B cell (primary cell): ENCODE data around the gene LCP1. TPM values are rescaled to one million over a fixed set of nuclear protein-coding genes. Genes with fewer than 3 reads are reported as not detected.

Experiments
- ATAC-seq: fragments of 200-7000 bp; cut with Tn5 transposase; one replicate; pipeline ENCODE4 v1.10.0; 2021; ENCODE audit warnings: low read depth, mild to moderate bottlenecking, moderate number of reproducible peaks, moderate library complexity
- CTCF ChIA-PET: fragments of 350-600 bp; sonication (Branson Sonifier 250); formaldehyde crosslinking; loops from one replicate; lab custom pipeline; 2021; ENCODE audit warnings: antibody characterized with exemption, inconsistent platforms; lab: Charles Lee
- POLR2A ChIA-PET: fragments of 350-600 bp; sonication (Branson Sonifier 250); formaldehyde crosslinking; loops from one replicate; lab custom pipeline; 2021; ENCODE audit warnings: antibody characterized with exemption; lab: Charles Lee
- DNase-seq: peaks from one replicate; pipeline ENCODE4 v3.0.0; 2013
- H2AFZ ChIP-seq: 2 replicates; pipeline ENCODE4 v1.6.1; 2012; ENCODE audit warnings: mild to moderate bottlenecking, low read depth, low read length; ENCODE audit not compliant: insufficient read depth, poor library complexity, severe bottlenecking
- H3K27ac ChIP-seq, 2 donors: 1 replicate in 1 of 2; 2 replicates in 1 of 2; pipeline ENCODE4 v1.5.1; 2012 to 2013; ENCODE audit warnings: low read length in 2 of 2, mild to moderate bottlenecking in 2 of 2, moderate library complexity in 1 of 2
- H3K27me3 ChIP-seq, 4 experiments: fragments of 200-600 bp in 1 of 4; sonication (generic) in 1 of 4; replicated peaks in 1 of 4; 1 replicate in 2 of 4; 2 replicates in 2 of 4; pipeline versions ENCODE4 v1.6.1 to v1.7.0; 2013 to 2016; ENCODE audit warnings: low read length in 3 of 4, mild to moderate bottlenecking in 2 of 4, mixed read lengths in 1 of 4, moderate library complexity in 1 of 4; ENCODE audit not compliant: insufficient read depth in 4 of 4, control insufficient read depth in 3 of 4; ENCODE audit errors: control extremely low read depth in 1 of 4
- H3K36me3 ChIP-seq, 2 experiments: replicated peaks in 1 of 2; 1 replicate in 1 of 2; 2 replicates in 1 of 2; pipeline versions ENCODE4 v1.6.1 to v1.7.1; 2013; ENCODE audit warnings: low read length in 1 of 2; ENCODE audit not compliant: insufficient read depth in 2 of 2, control insufficient read depth in 1 of 2; ENCODE audit errors: control extremely low read depth in 1 of 2, extremely low read depth in 1 of 2
- H3K4me1 ChIP-seq, 2 donors: fragments of 200-600 bp in 1 of 2; sonication (generic) in 1 of 2; 1 replicate in 1 of 2; 2 replicates in 1 of 2; pipeline versions ENCODE4 v1.5.1 to v1.6.1; 2013 to 2017; ENCODE audit warnings: low read length in 2 of 2; ENCODE audit not compliant: control insufficient read depth in 2 of 2, insufficient read depth in 2 of 2
- H3K4me2 ChIP-seq: replicated peaks from 2 replicates; pipeline ENCODE3; 2012; ENCODE audit warnings: mild to moderate bottlenecking, low read depth, low read length; ENCODE audit not compliant: poor library complexity, severe bottlenecking
- H3K4me3 ChIP-seq, 5 experiments: fragments of 200-600 bp in 1 of 5; sonication (generic) in 1 of 5; 1 replicate in 3 of 5; 2 replicates in 2 of 5; pipeline versions ENCODE4 v1.5.1 to v1.7.0; 2011 to 2016; ENCODE audit warnings: low read length in 4 of 5, mild to moderate bottlenecking in 4 of 5, low read depth in 2 of 5, control low read depth in 1 of 5, moderate library complexity in 1 of 5; ENCODE audit not compliant: insufficient read depth in 1 of 5; ENCODE audit errors: control extremely low read depth in 1 of 5, extremely low read depth in 1 of 5
- H3K79me2 ChIP-seq: fragments of 200-600 bp; sonication (generic); one replicate; pipeline ENCODE4 v1.6.0; 2016; ENCODE audit warnings: low read length; ENCODE audit not compliant: control insufficient read depth, insufficient read depth
- H3K9ac ChIP-seq: fragments of 200-600 bp; sonication (generic); 2 replicates; pipeline ENCODE4 v1.6.1; 2017; ENCODE audit warnings: mild to moderate bottlenecking, low read length, moderate library complexity
- H3K9me3 ChIP-seq, 3 donors: one replicate each; pipeline versions ENCODE4 v1.6.1 to v1.7.1; 2013; ENCODE audit warnings: low read length in 2 of 3; ENCODE audit not compliant: control insufficient read depth in 2 of 3, insufficient read depth in 1 of 3; ENCODE audit errors: control extremely low read depth in 1 of 3
- H4K20me1 ChIP-seq: 2 replicates; pipeline ENCODE4 v1.6.0; 2012; ENCODE audit warnings: mild to moderate bottlenecking, low read length; ENCODE audit not compliant: insufficient read depth, control insufficient read depth, poor library complexity, severe bottlenecking
- H3K27ac Mint-ChIP-seq: one replicate; pipeline ENCODE4 v1.8.0; 2021; ENCODE audit warnings: mixed read lengths
- H3K27me3 Mint-ChIP-seq: one replicate; pipeline ENCODE4 v1.8.0; 2021; ENCODE audit warnings: mixed read lengths
- H3K4me1 Mint-ChIP-seq: one replicate; pipeline ENCODE4 v1.8.0; 2021; ENCODE audit warnings: mixed read lengths
- H3K4me3 Mint-ChIP-seq: one replicate; pipeline ENCODE4 v1.8.0; 2021; ENCODE audit warnings: mixed read lengths
- H3K9me3 Mint-ChIP-seq: one replicate; pipeline ENCODE4 v1.8.0; 2022; ENCODE audit warnings: mixed read lengths; ENCODE audit not compliant: insufficient read depth
- EZH2 ChIP-seq: IDR thresholded peaks from 2 replicates; pipeline ENCODE4 v1.6.1; 2012; ENCODE audit warnings: borderline replicate concordance, low read depth, mild to moderate bottlenecking, moderate library complexity, low read length; ENCODE audit not compliant: insufficient read depth, poor library complexity, severe bottlenecking
- WGBS: methylation state at CpG from one replicate; pipeline ENCODE4 v1.1.5; 2013; ENCODE audit warnings: missing lambda C conversion rate; ENCODE audit not compliant: insufficient coverage; 5-methylcytosine and 5-hydroxymethylcytosine counted together
- intact Hi-C: fragments of 100-400 bp; cut with micrococcal nuclease; formaldehyde crosslinking; loops from one replicate; pipeline ENCODE4 v1.10.0; 2022
- polyA plus RNA-seq: library from polyadenylated mRNA; depleted of rRNA; stranded (reverse); fragments of >200 nt; gene quantifications from 2 replicates; pipeline ENCODE4 v1.2.3, GENCODE V29; 2012
- total RNA-seq, 2 donors: library from RNA; stranded (reverse); fragments of 120-200 nt in 1 of 2; gene quantifications; 1 replicate in 1 of 2; 2 replicates in 1 of 2; pipeline versions ENCODE4 v1.2.3 to v1.2.4, GENCODE V29; 2013 to 2022
- TF ChIP-seq, protein P1 (sequence below): fragments of 200-600 bp; IDR thresholded peaks from one replicate; pipeline ENCODE4 v1.8.0; 2022; ENCODE audit warnings: antibody characterized with exemption, mild to moderate bottlenecking

LCP1 gene
- total and polyA plus RNA-seq, 2 donors (not counting 1 experiment from before 2014, with no cell fraction given), result 151 to 243 TPM

DNA sequence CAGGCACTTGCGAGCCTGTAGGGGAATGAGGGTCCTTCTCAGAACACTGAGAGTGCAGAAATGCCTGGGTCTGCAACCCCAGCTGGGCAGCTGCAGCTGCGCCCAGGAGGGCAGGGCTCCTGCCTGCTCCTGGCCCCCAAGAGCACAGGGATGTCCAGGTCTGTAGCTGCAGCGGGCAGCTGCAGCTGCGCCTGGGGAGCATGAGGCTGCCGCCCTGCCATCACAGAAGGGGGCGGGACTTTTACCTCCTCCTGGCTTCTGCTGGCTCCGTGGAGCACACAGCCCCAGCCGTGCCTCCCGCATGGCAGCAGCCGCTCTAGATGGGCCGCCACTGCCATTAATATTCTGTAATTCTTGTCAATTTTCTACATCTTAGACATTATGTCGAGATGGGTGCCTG, 95.0 kb downstream of the LCP1 start:
- Histone ChIP-seq H3K27me3 (peaks cover 0 to 4% (median 0%) of the 10 kb centered on the region in 4 experiments), H2AFZ (no peak overlapping the region), H3K79me2 (no peaks in the 10 kb centered on the region), H3K4me2 (no peak overlapping the region), H3K36me3 (no peaks in the 10 kb centered on the region), H3K4me1 (no peaks in the 10 kb centered on the region), H4K20me1 (no peaks in the 10 kb centered on the region), H3K4me3 (no peak overlapping the region), H3K9ac (no peak overlapping the region), H3K9me3 (no peaks in the 10 kb centered on the region), H3K27ac (no peak overlapping the region)
- WGBS, result 96% methylated on average over 9 of the region's 12 CpGs
- DNase-seq, result no peak
- Mint-ChIP-seq H3K27ac (no peak overlapping the region), H3K9me3 (no peaks in the 10 kb centered on the region), H3K4me3 (no peak overlapping the region), H3K4me1 (no peaks in the 10 kb centered on the region), H3K27me3 (peaks cover 6% of the 10 kb centered on the region)
- intact Hi-C loops, result no loop called here
- POLR2A ChIA-PET, result no interaction called here
- no peak for ATAC-seq
- CTCF ChIA-PET, result no interaction called here
- TF ChIP-seq EZH2, result no peak
- TF ChIP-seq, protein P1, sequence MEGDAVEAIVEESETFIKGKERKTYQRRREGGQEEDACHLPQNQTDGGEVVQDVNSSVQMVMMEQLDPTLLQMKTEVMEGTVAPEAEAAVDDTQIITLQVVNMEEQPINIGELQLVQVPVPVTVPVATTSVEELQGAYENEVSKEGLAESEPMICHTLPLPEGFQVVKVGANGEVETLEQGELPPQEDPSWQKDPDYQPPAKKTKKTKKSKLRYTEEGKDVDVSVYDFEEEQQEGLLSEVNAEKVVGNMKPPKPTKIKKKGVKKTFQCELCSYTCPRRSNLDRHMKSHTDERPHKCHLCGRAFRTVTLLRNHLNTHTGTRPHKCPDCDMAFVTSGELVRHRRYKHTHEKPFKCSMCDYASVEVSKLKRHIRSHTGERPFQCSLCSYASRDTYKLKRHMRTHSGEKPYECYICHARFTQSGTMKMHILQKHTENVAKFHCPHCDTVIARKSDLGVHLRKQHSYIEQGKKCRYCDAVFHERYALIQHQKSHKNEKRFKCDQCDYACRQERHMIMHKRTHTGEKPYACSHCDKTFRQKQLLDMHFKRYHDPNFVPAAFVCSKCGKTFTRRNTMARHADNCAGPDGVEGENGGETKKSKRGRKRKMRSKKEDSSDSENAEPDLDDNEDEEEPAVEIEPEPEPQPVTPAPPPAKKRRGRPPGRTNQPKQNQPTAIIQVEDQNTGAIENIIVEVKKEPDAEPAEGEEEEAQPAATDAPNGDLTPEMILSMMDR, result no peak

DNA sequence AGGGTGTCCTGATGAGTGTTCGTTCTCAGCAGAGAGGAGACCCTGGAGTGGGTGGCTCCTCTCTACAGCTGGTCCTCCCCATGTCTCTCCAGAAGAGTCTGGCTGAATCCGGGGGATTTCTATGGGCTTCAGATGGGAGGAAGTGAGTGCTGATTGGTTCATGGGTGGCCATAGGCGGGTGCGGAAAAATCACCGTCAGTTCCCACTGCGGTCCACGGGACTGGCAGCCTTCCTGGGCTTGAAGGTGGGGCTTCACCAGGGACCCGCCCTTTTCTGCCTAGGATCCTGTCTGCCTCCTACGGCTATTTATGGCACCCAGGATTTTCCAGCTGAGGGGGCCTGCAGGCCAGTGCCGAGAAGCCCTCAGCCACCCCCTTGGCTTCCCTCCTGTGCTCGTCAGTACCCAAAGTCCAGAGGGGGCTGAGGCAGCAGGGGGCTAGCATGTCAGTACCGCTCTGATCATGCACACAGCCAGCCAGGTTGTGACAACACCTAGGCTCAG, 95.5 kb downstream of the LCP1 start:
- peaks cover 6% of the 10 kb centered on the region for H3K27me3 Mint-ChIP-seq
- no peak overlapping the region for H2AFZ ChIP-seq
- H3K27ac ChIP-seq, result no peak overlapping the region
- peaks cover 0 to under 1% (median 0%) of the 10 kb centered on the region in 4 experiments for H3K27me3 ChIP-seq
- H3K27ac Mint-ChIP-seq, result no peak overlapping the region
- POLR2A ChIA-PET, result no interaction called here
- CTCF ChIA-PET, result no interaction called here
- no peak overlapping the region for H3K9ac ChIP-seq
- no peaks in the 10 kb centered on the region for H3K4me1 Mint-ChIP-seq
- DNase-seq, result no peak
- H4K20me1 ChIP-seq, result no peaks in the 10 kb centered on the region
- H3K4me2 ChIP-seq, result no peak overlapping the region
- no peaks in the 10 kb centered on the region for H3K79me2 ChIP-seq
- no peaks in the 10 kb centered on the region for H3K36me3 ChIP-seq
- intact Hi-C loops, result no loop called here
- H3K4me3 ChIP-seq, result no peak overlapping the region
- no peaks in the 10 kb centered on the region for H3K9me3 Mint-ChIP-seq
- H3K4me3 Mint-ChIP-seq, result no peak overlapping the region
- no peak for TF ChIP-seq EZH2
- TF ChIP-seq, protein P1, result no peak
- H3K4me1 ChIP-seq, result no peaks in the 10 kb centered on the region
- ATAC-seq, result no peak
- WGBS, result 91% methylated on average over 11 of the region's 12 CpGs
- no peaks in the 10 kb centered on the region for H3K9me3 ChIP-seq
